Measurements from ENCODE around the gene APOBEC4.

The APOBEC4 gene

DNA sequence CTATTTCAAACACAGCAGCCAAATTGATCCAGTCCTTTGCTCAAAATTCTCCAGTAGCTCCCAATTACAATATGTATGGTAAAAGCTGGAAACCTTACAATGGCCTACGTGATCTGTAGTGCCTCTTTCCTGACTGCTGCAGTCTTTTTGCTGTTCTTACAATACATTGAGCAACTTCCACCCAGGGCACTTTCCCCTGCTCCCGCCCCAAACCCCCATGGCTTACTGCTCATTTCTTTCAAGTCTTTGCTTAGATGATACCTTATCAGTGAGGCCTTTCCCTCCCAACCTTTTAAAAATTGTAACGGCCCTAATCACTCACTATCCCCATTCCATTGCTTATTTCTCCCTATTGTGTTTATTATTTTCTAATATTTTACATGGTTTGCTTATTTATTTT, 43.9 kb upstream of the APOBEC4 start:
- Mint-ChIP-seq H3K4me1 (peaks cover 57% of the 10 kb centered on the region), H3K27ac (no peak overlapping the region), H3K27me3 (ENCODE audit: low read depth) (no peaks in the 10 kb centered on the region), H3K4me3 (no peak overlapping the region), H3K9me3 (no peaks in the 10 kb centered on the region), H3K36me3 (ENCODE audit: low read depth) (no peaks in the 10 kb centered on the region)
- TF ChIP-seq, protein P1, sequence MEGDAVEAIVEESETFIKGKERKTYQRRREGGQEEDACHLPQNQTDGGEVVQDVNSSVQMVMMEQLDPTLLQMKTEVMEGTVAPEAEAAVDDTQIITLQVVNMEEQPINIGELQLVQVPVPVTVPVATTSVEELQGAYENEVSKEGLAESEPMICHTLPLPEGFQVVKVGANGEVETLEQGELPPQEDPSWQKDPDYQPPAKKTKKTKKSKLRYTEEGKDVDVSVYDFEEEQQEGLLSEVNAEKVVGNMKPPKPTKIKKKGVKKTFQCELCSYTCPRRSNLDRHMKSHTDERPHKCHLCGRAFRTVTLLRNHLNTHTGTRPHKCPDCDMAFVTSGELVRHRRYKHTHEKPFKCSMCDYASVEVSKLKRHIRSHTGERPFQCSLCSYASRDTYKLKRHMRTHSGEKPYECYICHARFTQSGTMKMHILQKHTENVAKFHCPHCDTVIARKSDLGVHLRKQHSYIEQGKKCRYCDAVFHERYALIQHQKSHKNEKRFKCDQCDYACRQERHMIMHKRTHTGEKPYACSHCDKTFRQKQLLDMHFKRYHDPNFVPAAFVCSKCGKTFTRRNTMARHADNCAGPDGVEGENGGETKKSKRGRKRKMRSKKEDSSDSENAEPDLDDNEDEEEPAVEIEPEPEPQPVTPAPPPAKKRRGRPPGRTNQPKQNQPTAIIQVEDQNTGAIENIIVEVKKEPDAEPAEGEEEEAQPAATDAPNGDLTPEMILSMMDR (IDR thresholded peaks at IDR 0.05; ENCODE audit: unreplicated experiment in 3 of 3), result no peak

DNA sequence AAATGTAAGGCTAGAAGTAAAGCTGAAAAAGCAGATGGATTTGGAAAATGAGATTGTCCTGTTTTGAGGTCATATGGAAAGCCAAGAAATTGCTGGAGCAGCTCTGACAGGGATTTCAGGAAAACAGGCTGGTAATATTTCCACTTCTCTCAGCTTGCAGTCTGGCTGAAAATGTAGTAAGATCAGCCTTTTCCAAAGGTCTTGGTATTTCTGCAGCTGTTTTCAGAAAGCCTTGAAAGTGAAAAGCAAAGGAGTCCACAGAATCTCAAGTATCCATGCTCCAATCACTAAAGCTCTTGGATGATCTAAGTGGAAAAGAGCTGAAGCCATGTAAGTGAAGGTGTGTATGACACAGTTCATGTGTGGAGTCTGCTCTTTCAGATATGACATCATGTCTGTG, 41.6 kb upstream of the APOBEC4 start:
- no peaks in the 10 kb centered on the region for H3K9me3 Mint-ChIP-seq
- peaks cover 55% of the 10 kb centered on the region for H3K4me1 Mint-ChIP-seq
- peak overlapping the region; percentile 71 to 87 (median 77) for H3K27ac Mint-ChIP-seq
- H3K36me3 Mint-ChIP-seq (ENCODE audit: low read depth), result no peaks in the 10 kb centered on the region
- peak overlapping the region in 1 of 3 experiments; percentile 26 for H3K4me3 Mint-ChIP-seq
- H3K27me3 Mint-ChIP-seq (ENCODE audit: low read depth), result no peaks in the 10 kb centered on the region
- TF ChIP-seq, protein P1 (IDR thresholded peaks at IDR 0.05; ENCODE audit: unreplicated experiment in 3 of 3), result no peak

DNA sequence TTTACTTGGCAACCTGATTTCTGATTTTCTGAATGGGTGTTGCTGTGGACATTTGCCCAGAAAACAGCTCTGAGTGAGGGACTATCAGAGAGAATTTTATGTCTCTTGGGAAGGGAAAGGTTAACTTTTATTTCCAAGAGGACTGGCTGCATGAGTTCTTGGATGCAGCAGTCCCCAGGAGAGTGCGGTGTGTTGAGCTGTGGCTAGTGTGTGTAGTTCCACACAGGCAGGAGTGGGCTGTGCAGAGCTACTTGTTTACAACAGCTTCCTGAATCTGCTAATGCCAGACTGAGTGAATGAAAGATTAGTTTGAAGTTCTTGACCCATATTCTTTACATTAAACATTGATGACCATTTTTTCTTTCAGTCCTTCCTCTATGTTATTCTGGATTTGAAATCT, 41.0 kb upstream of the APOBEC4 start:
- peak overlapping the region; percentile 71 to 87 (median 77) for H3K27ac Mint-ChIP-seq
- H3K36me3 Mint-ChIP-seq (ENCODE audit: low read depth), result no peaks in the 10 kb centered on the region
- no peak overlapping the region for H3K4me3 Mint-ChIP-seq
- TF ChIP-seq, protein P1 (IDR thresholded peaks at IDR 0.05; ENCODE audit: unreplicated experiment in 3 of 3), result no peak
- no peaks in the 10 kb centered on the region for H3K9me3 Mint-ChIP-seq
- H3K4me1 Mint-ChIP-seq, result peaks cover 51% of the 10 kb centered on the region
- no peaks in the 10 kb centered on the region for H3K27me3 Mint-ChIP-seq (ENCODE audit: low read depth)

DNA sequence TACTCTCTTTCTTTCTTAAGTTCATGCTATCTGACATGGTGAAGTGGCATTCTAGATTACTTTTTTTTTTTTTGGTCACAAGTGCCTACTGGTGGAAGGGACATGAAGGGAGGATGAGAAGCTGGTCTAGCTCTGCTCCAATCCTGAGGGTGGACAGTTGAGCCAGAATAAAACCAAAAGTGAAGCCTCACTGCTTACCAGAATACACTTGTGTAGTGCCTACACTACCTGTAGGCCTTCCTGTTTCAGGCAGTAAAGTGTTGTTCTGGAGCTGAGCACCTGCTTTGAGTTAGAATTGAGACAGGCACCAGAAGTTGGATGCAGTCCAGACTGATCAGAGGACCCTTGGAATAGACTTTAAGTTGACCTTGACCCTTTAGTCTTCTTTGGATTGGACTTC, 40.4 kb upstream of the APOBEC4 start:
- Mint-ChIP-seq H3K27ac (peak overlapping the region in 2 of 3 experiments; percentile 40 to 87), H3K27me3 (ENCODE audit: low read depth) (no peaks in the 10 kb centered on the region), H3K4me1 (peaks cover 54% of the 10 kb centered on the region), H3K9me3 (no peaks in the 10 kb centered on the region), H3K4me3 (no peak overlapping the region), H3K36me3 (ENCODE audit: low read depth) (no peaks in the 10 kb centered on the region)
- TF ChIP-seq, protein P1 (IDR thresholded peaks at IDR 0.05; ENCODE audit: unreplicated experiment in 3 of 3), result no peak

DNA sequence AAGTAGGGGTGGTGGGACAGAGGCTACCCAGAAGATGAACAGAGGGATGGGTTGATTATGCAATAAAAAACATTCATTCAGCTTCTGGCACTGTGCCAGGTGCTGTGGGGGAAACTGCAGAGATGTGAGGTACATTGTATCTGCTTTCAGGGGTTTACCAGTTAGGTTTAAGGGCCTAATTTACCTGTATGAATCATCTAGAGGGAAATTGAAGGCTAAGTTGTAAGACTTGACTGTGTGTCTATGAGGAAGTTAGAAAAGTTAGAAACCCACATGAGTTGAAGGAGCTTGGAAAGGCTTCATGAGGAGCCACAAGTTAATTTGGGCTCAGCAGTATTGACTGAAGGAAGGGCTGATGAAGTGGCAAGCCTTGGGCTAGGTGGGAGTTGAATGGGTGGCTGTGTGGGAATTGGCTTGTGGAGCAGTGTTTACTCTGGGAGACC, 36.7 kb upstream of the APOBEC4 start:
- TF ChIP-seq, protein P1 (IDR thresholded peaks at IDR 0.05; ENCODE audit: unreplicated experiment in 3 of 3), result no peak
- H3K27me3 Mint-ChIP-seq (ENCODE audit: low read depth), result no peaks in the 10 kb centered on the region
- H3K9me3 Mint-ChIP-seq, result no peaks in the 10 kb centered on the region
- H3K36me3 Mint-ChIP-seq (ENCODE audit: low read depth), result no peaks in the 10 kb centered on the region
- H3K4me3 Mint-ChIP-seq, result no peak overlapping the region
- H3K4me1 Mint-ChIP-seq, result peaks cover 28% of the 10 kb centered on the region
- H3K27ac Mint-ChIP-seq, result no peak overlapping the region

DNA sequence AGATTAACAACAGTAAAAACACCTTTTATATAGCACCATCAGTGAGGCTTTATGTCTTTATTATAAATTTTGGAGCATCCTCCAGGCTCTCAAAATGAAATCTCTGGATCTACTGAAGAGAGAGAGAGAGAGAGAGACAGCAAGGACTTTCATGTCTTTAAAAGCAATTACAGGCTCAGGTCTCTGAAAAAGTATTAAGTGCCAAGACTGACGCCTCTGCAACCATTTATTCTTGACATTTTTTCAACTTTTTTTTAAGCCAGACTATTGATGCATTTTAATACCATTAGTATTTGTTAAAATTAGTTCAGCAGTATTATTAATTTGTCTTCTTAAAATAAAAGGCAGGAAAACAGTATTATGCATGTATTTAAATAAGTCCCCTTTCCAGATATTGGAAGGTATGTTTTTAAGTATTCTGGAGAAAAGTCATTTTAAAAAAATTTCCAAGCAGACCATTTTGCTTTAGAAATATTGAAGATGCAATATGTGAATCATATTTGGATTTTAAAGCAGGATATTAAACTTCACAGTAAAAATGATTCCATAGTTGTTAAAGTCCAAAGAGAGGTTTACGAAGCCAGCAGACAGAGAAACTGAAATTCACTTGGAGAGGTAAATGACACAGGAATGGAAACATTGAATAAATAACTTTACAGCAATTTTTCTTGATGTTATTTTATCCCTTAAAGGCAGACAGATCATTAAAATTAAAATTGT, 35.4 kb upstream of the APOBEC4 start:
- Mint-ChIP-seq H3K27ac (no peak overlapping the region), H3K9me3 (peaks cover 4% of the 10 kb centered on the region), H3K4me1 (peaks cover 15% of the 10 kb centered on the region), H3K4me3 (no peak overlapping the region), H3K36me3 (ENCODE audit: low read depth) (peaks cover 4% of the 10 kb centered on the region), H3K27me3 (ENCODE audit: low read depth) (no peaks in the 10 kb centered on the region)
- TF ChIP-seq, protein P1 (IDR thresholded peaks at IDR 0.05; ENCODE audit: unreplicated experiment in 3 of 3), result no peak
